ENCODE results near the gene KRT1. TPM values are rescaled to one million over a fixed set of nuclear protein-coding genes. Genes with fewer than 3 reads are reported as not detected.

Gene KRT1
- total RNA-seq, 1 experiment from 2014 or later = not detected

DNA sequence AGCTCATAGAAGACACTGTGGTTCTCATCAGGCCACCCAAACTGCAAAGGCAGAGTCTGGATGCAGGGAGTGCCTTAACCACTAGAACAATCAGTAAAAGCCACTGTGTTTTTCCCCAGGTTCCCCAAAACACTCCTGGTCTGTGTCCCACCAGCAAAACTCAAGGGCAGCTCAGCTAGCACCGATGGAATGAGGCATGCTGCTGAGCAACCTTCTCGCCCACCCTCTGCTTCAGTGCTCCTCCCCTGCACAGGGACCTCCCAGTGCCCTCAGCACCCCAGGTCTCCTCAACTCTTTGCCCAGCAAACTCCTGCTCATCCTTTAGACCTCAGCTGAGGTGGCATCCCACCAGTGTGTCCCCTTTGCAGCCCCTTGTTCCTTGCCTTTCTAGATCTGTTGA, 19.2 kb upstream of the KRT1 start:
- DNase-seq (ENCODE audit: low read depth) = no peak

GRCh38 chr12:52698651-52699340, 18.6 kb upstream of the KRT1 start:
- DNase-seq (ENCODE audit: low read depth) = no peak

GRCh38 chr12:52697058-52697582, 16.9 kb upstream of the KRT1 start:
- DNase-seq (ENCODE audit: low read depth) = no peak

DNA sequence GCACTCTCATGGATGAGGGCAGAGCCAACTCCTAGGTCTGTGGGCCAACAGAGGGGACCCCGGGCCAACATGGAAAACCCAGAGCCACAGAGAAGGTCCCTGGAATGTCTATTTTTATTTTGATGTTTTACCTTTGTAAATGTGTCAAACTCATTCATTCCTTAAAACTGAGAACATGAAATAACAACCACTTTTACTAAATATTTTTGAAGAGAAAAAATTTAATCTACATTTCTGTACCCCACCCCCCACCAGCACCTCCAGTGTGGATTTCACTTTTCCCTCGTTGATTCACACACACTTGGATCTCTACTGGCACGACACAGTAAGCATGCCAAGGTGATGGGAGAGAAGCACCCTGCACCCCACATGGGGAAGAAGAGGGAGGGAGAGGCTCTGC, 16.4 kb upstream of the KRT1 start:
- DNase-seq (ENCODE audit: low read depth) = no peak

DNA sequence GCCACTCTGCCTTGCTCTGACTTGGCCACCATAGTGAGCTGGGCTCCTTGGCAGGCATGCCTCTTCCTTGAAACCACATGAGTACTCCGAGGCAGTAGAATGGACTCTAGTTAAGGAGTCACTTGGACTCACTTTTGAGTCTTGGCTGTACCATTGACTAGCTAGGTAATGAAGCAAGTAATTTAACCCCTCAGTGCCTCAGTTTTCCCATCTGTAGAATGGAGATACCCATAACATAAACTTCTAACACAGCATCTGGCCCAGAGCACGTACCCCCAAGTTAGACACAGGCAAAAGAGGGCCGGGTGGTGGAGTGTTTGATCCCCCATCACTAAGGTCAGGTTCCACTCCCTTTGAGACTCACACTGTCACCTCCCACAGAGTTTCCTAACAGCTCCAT, 14.8 kb upstream of the KRT1 start:
- no peak for DNase-seq (ENCODE audit: low read depth)

DNA sequence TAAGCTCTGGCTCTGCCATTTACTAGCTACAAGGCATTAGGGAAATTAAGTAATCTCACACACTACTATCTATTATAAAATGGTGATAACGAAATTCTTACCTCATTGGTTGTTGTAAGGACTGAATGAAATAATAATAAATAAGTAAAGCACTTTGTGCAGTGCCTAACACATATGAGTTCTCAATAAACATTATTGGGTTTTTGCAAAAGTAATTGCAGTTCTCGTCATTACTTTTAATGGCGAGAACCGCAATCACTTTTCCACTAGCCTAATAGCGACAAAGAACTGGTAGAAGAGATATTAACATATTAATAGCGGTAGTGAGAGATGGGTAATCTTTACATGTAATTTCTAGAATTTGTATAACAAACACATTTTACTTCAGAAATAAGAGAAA, 13.9 kb upstream of the KRT1 start:
- no peak for DNase-seq (ENCODE audit: low read depth)

DNA sequence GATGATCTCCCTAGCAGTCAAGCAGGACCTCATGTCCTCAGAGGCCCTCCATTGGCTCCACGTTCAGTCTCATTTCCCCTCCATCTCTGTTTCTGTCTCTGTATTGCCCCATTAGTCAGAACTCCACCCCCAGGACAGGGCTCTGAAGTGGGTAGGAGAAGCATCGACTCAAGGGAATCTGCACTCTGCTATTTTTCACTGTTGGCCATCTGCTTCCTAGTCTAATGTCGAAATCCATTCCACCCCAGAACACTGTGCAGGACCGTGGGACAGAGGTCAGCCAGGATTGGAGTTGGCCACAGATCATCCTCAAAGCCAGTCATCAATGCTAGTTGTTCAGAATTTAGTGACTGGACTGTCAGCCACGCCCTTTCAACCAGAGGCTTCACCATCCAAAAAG, 13.1 kb upstream of the KRT1 start:
- no peak for DNase-seq (ENCODE audit: low read depth)

GRCh38 chr12:52692254-52692653, 12.0 kb upstream of the KRT1 start:
- DNase-seq (ENCODE audit: low read depth) = no peak

DNA sequence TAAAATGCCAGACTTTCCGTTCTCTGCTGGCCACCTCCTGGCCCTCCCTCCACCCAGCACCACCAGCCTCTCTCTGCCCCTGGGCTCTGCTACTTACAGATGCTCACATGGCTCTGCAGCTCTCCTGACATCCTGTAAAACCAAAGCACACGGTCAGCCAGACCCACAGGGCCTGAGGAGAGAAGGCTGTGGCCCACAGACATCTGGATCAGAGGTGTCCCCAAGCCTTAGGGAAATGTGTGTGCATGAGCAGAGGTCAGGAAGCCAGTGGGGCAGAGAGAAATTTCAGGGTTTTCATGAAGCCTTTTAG, 11.6 kb upstream of the KRT1 start:
- no peak for DNase-seq (ENCODE audit: low read depth)

- no peak for DNase-seq (ENCODE audit: low read depth)
These were observed 11.1 kb upstream of the KRT1 start for GRCh38 chr12:52691076-52691840.

GRCh38 chr12:52690351-52691075, 10.3 kb upstream of the KRT1 start:
- DNase-seq (ENCODE audit: low read depth) = no peak

DNA sequence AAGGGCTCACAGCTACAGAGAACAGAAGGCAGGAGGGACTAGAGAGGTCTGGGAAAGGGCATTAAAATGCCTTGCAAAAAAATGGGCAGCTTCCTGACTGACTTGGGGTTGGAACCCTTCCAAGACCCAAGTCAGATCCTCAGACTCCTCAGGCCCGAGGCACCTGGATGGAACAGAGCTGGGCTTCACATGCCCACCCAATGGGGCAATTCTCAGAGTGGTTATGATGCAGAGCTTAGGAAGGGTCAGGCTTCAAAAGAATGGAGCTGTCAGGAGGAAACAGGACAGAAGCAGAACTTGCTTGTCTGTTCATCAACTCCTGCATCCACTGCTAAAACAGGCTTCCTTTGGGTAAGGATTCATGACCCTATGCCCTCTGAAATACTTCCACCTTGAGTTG, 9.7 kb upstream of the KRT1 start:
- DNase-seq (ENCODE audit: low read depth) = no peak

- DNase-seq (ENCODE audit: low read depth) = no peak
These were observed 9.0 kb upstream of the KRT1 start for GRCh38 chr12:52689239-52689638.

- DNase-seq (ENCODE audit: low read depth) = no peak
These were observed 8.3 kb upstream of the KRT1 start for GRCh38 chr12:52688481-52688880.

DNA sequence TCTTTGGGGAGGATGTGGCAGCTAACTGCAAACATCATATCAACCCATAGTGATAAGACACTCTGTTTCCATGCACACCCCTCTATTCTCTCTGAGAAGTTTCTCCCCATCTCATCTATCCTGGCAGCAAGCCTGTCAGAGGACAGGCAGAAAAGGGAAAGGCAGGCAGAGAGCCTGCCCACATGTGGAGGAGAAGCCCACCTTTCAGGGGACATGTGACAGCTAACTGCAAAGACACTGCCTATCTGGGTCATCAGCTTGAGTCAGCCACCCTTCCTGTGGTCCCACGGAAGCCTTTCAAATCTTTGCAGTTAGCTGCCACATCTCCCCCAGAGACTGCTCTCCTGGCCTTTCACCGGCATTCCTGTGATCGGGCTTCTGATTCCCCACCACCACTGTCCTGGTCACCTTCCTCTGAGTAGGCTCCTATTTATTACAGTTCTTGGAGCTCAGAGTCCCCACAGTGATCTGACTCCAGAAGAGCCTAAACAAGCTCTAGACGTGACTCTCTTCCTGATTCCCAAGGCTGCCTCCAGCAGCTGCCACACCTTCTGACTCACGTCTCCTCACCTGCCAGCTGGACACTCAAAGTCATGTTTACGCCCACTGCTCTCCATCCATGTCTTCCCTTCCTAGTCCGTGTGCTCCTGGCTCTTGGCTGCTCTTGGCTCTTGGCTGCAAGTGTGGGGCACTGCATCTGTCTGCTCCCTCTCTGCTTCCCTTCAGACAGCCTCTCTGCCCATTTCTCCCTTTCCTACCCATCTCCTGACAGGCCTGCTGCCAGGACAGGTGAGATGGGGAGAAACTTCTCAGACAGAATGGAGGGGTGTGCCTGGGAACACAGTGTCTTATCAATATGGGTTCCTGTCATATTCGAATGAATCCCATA, 7.5 kb upstream of the KRT1 start:
- DNase-seq (ENCODE audit: low read depth) = no peak

GRCh38 chr12:52686756-52687487, 6.7 kb upstream of the KRT1 start:
- DNase-seq (ENCODE audit: low read depth) = no peak

- DNase-seq (ENCODE audit: low read depth) = no peak
These were observed 5.9 kb upstream of the KRT1 start for GRCh38 chr12:52686063-52686462.

DNA sequence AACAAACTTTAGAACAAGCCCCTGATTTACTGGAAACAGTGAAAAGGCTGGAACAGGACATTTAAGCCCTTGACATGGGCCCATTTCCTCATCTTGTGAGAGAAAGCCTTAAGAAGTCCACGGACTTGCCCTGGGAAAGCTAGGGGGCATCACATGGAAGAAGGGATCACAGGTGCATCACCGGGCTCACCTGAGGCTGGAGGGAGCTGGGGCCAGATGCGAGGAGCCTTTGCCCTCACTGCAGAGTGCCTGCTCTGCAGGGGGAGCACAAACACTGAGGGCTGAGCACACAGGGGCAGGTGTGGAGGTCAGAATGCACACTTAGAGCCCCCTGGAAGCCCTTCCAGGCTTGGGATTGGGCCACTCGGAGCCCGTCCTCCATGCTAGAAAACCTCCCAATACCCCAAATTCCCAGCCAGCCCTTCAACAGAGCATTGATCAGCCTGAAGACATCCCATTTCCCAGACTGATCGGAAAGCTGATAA, 5.2 kb upstream of the KRT1 start:
- no peak for DNase-seq (ENCODE audit: low read depth)

DNA sequence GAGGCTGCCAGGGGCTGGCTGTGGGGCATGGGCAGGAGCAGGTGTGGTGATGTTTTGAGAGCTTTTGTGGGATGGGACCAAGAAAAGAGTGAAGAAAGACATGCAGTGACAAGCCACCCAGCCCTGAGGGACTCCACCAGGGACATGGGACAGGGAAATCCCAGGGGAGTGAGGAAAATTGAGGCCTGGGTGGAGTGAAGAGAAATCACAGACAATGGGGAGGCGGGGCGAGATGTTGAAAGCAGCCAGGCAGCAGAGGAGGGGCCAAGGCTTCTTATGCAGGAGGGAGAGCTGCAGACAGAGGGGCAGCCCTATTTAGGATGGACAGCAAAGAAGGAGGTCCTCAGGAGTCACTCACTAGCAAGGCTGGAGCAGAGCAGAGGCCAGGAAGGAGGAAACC, 4.2 kb upstream of the KRT1 start:
- no peak for DNase-seq (ENCODE audit: low read depth)

DNA sequence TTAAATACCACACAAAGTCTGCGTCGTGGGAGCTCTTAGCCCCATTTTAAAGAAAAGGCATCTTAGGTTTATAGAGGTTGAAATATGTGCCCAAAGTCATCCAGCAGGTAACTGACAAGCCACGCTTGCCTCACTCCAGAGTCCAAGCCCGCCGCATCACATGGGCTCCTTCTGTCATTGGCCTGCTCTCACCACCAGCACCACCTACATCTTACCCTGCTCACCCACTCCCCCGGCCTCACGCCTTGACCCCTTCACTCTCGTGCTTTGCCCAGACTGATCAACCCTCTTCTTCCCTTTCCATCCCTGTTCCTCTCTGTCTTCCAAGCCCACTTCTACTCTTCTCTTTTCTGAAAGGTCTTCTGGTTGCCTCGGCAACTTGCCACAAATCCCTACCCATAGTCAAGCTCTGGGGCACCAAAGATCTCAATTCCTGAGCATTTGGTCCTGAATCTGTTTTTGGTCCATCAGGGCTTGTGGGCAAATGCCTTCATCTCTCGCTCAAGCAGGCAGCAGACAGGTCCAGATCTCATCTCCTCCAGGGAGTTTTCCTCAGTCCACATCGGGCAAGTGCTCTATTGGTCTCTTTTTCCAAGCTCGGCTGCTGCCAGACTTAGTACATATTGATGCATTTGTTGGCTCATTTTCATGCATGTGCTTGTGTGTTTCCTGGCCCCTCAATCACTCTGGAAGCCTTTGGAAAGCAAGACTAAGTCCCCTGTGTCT, 3.5 kb upstream of the KRT1 start:
- DNase-seq (ENCODE audit: low read depth) = no peak
